ENCODE data around the gene RAC3. TPM values are rescaled to one million over a fixed set of nuclear protein-coding genes. Genes with fewer than 3 reads are reported as not detected.
A peak's percentile ranks its signal among the peaks of the same experiment; 100 is the strongest.

RAC3 gene
- total RNA-seq, 1 donor = 1.8 TPM

DNA sequence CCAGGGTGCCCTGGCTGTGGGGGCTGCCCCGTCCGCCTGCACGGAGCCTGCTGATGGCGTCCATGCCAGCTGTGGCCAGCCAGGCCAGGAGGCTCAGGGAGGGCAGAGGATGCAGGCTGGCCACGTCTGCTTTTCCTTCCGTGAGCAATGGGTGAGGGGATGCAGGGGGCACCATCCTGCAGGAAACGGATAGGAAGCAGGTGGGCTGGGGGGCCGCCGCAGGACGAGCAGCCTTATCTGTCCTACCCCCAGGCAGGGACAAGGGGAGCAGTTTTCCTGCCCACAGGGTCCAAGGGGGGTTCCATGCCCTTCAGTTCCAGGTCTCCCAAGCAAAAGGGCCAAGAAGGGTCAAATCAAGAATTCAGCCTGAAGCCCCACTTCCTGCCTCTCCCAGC lies 27.4 kb downstream of the RAC3 start:
- no peak overlapping the region for H2AFZ ChIP-seq (ENCODE audit: low read length)
- peaks cover 50% of the 10 kb centered on the region for H3K36me3 ChIP-seq (ENCODE audit: insufficient read depth, low read length)
- no peak overlapping the region for H3K4me3 ChIP-seq (ENCODE audit: insufficient read depth, low read length)
- no peaks in the 10 kb centered on the region for H3K27me3 ChIP-seq (ENCODE audit: insufficient read depth, low read length)
- peaks cover 16% of the 10 kb centered on the region for H3K79me2 ChIP-seq (ENCODE audit: insufficient read depth, low read length)
- no peak overlapping the region for H3K27ac ChIP-seq (ENCODE audit: low read depth, low read length)
- no peaks in the 10 kb centered on the region for H3K9me3 ChIP-seq (ENCODE audit: low read depth, low read length)
- no peaks in the 10 kb centered on the region for H3K4me1 ChIP-seq (ENCODE audit: insufficient read depth, low read length)
- H4K20me1 ChIP-seq (ENCODE audit: insufficient read depth, low read length) = peaks cover 3% of the 10 kb centered on the region
- peak; percentile 81 for DNase-seq (ENCODE audit: insufficient read length, low spot score, missing footprints)
- TF ChIP-seq, protein P1, sequence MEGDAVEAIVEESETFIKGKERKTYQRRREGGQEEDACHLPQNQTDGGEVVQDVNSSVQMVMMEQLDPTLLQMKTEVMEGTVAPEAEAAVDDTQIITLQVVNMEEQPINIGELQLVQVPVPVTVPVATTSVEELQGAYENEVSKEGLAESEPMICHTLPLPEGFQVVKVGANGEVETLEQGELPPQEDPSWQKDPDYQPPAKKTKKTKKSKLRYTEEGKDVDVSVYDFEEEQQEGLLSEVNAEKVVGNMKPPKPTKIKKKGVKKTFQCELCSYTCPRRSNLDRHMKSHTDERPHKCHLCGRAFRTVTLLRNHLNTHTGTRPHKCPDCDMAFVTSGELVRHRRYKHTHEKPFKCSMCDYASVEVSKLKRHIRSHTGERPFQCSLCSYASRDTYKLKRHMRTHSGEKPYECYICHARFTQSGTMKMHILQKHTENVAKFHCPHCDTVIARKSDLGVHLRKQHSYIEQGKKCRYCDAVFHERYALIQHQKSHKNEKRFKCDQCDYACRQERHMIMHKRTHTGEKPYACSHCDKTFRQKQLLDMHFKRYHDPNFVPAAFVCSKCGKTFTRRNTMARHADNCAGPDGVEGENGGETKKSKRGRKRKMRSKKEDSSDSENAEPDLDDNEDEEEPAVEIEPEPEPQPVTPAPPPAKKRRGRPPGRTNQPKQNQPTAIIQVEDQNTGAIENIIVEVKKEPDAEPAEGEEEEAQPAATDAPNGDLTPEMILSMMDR (IDR thresholded peaks at IDR 0.05; ENCODE audit: extremely low read depth, low read depth, low read length) = no peak
- H3K4me2 ChIP-seq (ENCODE audit: insufficient read depth, low read length) = no peak overlapping the region

GRCh38 chr17:82059272-82060000 lies 28.0 kb downstream of the RAC3 start:
- Histone ChIP-seq H3K9me3 (ENCODE audit: low read depth, low read length) (no peaks in the 10 kb centered on the region), H3K79me2 (ENCODE audit: insufficient read depth, low read length) (peaks cover 16% of the 10 kb centered on the region), H2AFZ (ENCODE audit: low read length) (no peak overlapping the region), H3K4me2 (ENCODE audit: insufficient read depth, low read length) (no peak overlapping the region), H3K4me1 (ENCODE audit: insufficient read depth, low read length) (peaks cover 2% of the 10 kb centered on the region), H3K36me3 (ENCODE audit: insufficient read depth, low read length) (peaks cover 49% of the 10 kb centered on the region), H4K20me1 (ENCODE audit: insufficient read depth, low read length) (peaks cover 7% of the 10 kb centered on the region), H3K27me3 (ENCODE audit: insufficient read depth, low read length) (no peaks in the 10 kb centered on the region), H3K4me3 (ENCODE audit: insufficient read depth, low read length) (no peak overlapping the region), H3K27ac (ENCODE audit: low read depth, low read length) (no peak overlapping the region)
- peak; percentile 77 for DNase-seq (ENCODE audit: insufficient read length, low spot score, missing footprints)
- TF ChIP-seq, protein P1 (IDR thresholded peaks at IDR 0.05; ENCODE audit: extremely low read depth, low read depth, low read length) = no peak

DNA sequence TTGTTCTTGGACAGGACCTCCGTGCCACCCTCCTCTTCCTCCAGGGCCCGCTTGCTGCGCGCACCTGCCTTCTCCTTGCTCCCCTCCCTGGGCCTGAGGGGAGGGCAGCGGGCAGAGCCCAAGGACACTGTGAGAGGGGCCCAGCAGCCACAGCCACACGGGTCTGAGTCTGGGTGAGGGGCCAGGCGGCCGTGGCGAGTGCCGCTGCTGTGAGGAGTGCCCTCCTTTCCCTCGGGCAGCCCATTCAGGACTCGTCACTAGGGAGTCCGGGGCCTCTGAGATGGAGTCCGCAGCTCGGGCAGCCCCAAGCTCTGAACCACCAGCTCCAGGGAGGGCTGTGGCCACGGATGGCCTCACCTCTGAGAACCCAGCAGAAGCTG lies 28.5 kb downstream of the RAC3 start:
- H3K4me1 ChIP-seq (ENCODE audit: insufficient read depth, low read length) = peaks cover 8% of the 10 kb centered on the region
- peaks cover 44% of the 10 kb centered on the region for H3K36me3 ChIP-seq (ENCODE audit: insufficient read depth, low read length)
- no peak overlapping the region for H3K4me2 ChIP-seq (ENCODE audit: insufficient read depth, low read length)
- TF ChIP-seq, protein P1 (IDR thresholded peaks at IDR 0.05; ENCODE audit: extremely low read depth, low read depth, low read length) = no peak
- H3K27ac ChIP-seq (ENCODE audit: low read depth, low read length) = no peak overlapping the region
- peak; percentile 73 for DNase-seq (ENCODE audit: insufficient read length, low spot score, missing footprints)
- no peak overlapping the region for H3K4me3 ChIP-seq (ENCODE audit: insufficient read depth, low read length)
- no peak overlapping the region for H2AFZ ChIP-seq (ENCODE audit: low read length)
- no peaks in the 10 kb centered on the region for H3K27me3 ChIP-seq (ENCODE audit: insufficient read depth, low read length)
- peaks cover 7% of the 10 kb centered on the region for H4K20me1 ChIP-seq (ENCODE audit: insufficient read depth, low read length)
- H3K79me2 ChIP-seq (ENCODE audit: insufficient read depth, low read length) = peaks cover 19% of the 10 kb centered on the region
- H3K9me3 ChIP-seq (ENCODE audit: low read depth, low read length) = no peaks in the 10 kb centered on the region

DNA sequence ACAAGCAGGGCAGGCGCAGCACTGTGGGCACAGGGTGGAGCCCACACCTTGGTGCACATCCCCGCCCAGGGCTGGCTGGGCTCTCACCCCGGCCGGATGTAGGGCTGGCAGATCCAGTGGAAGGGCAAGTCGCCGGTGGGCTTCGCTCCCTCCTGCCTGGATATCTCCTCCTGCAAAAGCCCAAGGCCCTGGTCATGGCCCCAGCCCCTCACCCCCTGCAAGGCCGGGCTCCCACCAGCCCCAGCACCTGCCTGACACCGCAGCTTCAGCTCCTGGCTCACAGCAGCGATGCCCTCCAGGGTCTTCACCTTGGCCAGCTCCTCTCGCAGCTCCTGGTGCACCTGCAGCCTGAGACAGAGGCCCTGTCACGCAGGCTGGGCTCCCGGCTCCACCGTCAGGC lies 29.1 kb downstream of the RAC3 start:
- peaks cover 10% of the 10 kb centered on the region for H3K4me1 ChIP-seq (ENCODE audit: insufficient read depth, low read length)
- no peaks in the 10 kb centered on the region for H3K9me3 ChIP-seq (ENCODE audit: low read depth, low read length)
- H3K27ac ChIP-seq (ENCODE audit: low read depth, low read length) = no peak overlapping the region
- TF ChIP-seq, protein P1 (IDR thresholded peaks at IDR 0.05; ENCODE audit: extremely low read depth, low read depth, low read length) = no peak
- no peak overlapping the region for H2AFZ ChIP-seq (ENCODE audit: low read length)
- H4K20me1 ChIP-seq (ENCODE audit: insufficient read depth, low read length) = peaks cover 7% of the 10 kb centered on the region
- DNase-seq (ENCODE audit: insufficient read length, low spot score, missing footprints) = peak; percentile 75
- H3K4me2 ChIP-seq (ENCODE audit: insufficient read depth, low read length) = no peak overlapping the region
- peaks cover 23% of the 10 kb centered on the region for H3K79me2 ChIP-seq (ENCODE audit: insufficient read depth, low read length)
- H3K36me3 ChIP-seq (ENCODE audit: insufficient read depth, low read length) = peaks cover 42% of the 10 kb centered on the region
- H3K27me3 ChIP-seq (ENCODE audit: insufficient read depth, low read length) = no peaks in the 10 kb centered on the region
- H3K4me3 ChIP-seq (ENCODE audit: insufficient read depth, low read length) = no peak overlapping the region

Measured in osteoblast (primary cell).